Breast epithelium (tissue), 3 donors: ENCODE measurements around the gene TPSAB1.

Experiments used
- POLR2A ChIP-seq: fragments of 450-650 bp; IDR thresholded peaks from one replicate; pipeline ENCODE4 v1.6.1; 2016; ENCODE audit warnings: antibody characterized with exemption, mild to moderate bottlenecking, moderate library complexity
- TF ChIP-seq, protein P1 (sequence below), 3 donors: fragments of 450-650 bp; IDR thresholded peaks; one replicate each; pipeline ENCODE4 v1.5.1; 2016 to 2017; ENCODE audit warnings: antibody characterized with exemption in 3 of 3, mild to moderate bottlenecking in 3 of 3, moderate library complexity in 3 of 3

DNA sequence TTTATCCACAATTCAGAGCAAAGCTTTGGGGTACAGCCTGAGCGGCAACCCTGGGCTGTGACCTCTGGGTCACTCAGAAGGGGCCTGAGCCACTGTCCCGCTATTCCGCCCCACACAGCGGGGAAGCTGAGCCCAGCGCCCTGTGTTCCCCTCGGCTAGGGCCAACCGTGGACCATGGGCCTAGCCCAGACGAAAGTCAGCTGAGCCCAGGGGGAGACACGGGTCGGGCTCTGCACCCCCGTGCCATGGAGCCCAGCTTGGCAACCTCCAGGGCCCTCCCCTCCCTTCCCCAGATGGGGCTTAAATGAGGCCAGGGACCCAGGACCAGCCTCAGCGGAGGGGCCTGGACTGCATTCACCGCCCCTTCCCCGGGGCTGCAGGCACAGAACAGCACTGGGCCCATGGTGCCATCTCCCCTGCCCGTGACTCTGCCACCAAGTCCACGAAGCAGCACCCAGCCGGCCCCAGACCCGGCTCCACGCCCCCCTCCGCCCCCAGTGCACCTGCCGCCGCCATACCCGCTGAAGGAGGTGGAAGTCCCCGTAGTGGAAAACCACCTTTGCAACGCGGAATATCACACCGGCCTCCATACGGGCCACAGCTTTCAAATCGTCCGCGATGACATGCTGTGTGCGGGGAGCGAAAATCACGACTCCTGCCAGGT lies 17.2 kb downstream of the TPSAB1 start:
- TF ChIP-seq, protein P1, sequence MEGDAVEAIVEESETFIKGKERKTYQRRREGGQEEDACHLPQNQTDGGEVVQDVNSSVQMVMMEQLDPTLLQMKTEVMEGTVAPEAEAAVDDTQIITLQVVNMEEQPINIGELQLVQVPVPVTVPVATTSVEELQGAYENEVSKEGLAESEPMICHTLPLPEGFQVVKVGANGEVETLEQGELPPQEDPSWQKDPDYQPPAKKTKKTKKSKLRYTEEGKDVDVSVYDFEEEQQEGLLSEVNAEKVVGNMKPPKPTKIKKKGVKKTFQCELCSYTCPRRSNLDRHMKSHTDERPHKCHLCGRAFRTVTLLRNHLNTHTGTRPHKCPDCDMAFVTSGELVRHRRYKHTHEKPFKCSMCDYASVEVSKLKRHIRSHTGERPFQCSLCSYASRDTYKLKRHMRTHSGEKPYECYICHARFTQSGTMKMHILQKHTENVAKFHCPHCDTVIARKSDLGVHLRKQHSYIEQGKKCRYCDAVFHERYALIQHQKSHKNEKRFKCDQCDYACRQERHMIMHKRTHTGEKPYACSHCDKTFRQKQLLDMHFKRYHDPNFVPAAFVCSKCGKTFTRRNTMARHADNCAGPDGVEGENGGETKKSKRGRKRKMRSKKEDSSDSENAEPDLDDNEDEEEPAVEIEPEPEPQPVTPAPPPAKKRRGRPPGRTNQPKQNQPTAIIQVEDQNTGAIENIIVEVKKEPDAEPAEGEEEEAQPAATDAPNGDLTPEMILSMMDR (IDR thresholded peaks at IDR 0.05): no peak
- TF ChIP-seq POLR2A: no peak
